HG02852 (cell line): Measurements from ENCODE around the gene FEZ2.

ENCODE experiments used
- ATAC-seq: cut with Tn5 transposase; IDR thresholded peaks from one replicate; pipeline ENCODE4 v1.9.1; 2021; ENCODE audit warnings: mild to moderate bottlenecking, moderate library complexity; ENCODE audit not compliant: unreplicated experiment

FEZ2 gene

DNA sequence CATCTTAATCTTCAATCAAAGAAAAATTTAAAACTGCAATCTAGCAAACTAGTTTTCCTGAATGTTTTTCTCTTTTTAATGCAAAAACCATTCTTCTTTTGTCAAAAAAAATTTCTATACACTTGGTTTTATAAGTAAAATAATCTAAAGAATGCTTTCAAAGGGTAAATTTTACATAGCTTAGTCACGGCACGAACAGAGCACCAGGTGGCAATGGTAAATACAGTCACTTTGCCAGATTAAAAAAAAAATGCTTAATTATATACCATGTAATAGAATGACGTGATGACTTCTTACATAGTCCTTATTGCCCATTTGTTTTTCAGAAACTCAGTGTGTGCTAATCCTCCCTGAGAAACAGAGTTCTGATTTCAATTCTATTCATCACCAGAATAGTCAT lies 10.4 kb downstream of the FEZ2 start:
- no peak for ATAC-seq

DNA sequence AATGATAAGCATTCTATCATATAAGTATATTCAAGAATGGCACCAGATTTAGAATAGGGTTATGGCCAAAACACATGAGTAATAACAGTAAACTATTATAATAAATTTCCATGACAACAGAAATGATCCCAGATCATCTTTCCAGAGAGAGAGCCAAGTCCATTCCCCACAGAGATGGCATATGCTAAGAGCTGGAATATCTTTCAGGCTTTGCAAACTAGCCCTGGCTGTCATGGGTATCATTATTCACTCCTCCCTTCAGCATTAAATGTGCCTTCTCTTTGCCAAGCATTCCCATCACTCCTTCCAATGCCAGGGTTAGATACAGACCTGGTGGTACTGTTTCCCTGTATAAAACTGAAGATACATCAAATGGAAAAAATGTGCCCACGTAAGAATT lies 10.9 kb downstream of the FEZ2 start:
- ATAC-seq = no peak

- ATAC-seq = no peak
Measured at GRCh38 chr2:36586672-36587071, 11.3 kb downstream of the FEZ2 start.

GRCh38 chr2:36584148-36584794 lies 13.7 kb downstream of the FEZ2 start:
- no peak for ATAC-seq

DNA sequence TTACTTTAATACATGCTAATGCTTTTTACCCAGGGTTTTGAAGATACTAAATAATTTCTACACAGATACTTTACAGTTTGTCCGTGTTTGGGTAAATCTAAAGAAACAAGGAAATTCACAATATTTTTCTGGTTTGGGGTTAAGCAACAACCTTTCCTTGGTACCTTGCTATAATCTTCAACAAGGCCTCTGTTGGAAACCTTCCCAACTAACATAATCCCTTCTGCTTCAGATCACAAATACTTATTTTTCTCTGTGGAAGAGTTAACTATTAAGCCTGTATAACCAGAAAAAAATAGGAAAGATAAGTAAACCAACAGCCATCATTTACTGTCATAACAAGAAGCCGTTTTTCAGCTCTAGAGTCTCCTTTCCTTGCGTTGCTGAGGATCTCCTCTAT lies 15.0 kb downstream of the FEZ2 start:
- no peak for ATAC-seq

DNA sequence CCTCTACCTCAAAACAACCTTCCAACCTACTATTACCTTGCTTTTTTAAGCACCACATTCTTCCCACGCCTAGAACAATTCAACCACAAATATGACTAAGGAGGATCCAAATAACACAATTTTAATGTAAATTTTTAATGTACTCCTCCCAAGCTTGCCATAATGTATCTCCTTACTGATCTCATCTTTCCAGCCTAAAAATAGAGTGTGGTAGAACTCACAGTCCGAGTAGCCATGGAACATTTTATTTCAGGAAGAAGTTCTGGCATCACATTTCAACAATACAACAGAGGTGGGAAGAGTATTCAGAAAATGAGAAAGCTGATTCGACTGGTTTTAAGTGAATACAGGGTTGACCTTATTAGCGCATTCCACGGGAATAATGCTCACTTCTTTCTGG lies 15.4 kb downstream of the FEZ2 start:
- no peak for ATAC-seq

DNA sequence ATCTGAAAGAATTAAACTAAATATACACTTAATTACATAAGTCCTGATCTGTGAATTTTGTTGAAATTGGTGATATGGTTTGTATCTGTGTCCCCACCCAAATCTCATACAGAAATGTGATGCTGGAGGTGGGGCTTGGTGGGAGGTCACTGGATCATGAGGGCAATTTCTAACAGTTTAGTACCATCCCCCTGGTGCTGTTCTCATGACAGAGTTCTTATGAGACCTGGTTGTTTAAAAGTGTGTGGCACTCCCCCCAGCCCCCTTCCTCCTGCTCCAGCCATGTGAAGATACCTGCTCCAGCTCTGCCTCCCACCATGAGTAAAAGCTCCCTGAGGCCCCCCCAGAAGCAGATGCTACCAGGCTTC lies 18.7 kb downstream of the FEZ2 start:
- no peak for ATAC-seq

DNA sequence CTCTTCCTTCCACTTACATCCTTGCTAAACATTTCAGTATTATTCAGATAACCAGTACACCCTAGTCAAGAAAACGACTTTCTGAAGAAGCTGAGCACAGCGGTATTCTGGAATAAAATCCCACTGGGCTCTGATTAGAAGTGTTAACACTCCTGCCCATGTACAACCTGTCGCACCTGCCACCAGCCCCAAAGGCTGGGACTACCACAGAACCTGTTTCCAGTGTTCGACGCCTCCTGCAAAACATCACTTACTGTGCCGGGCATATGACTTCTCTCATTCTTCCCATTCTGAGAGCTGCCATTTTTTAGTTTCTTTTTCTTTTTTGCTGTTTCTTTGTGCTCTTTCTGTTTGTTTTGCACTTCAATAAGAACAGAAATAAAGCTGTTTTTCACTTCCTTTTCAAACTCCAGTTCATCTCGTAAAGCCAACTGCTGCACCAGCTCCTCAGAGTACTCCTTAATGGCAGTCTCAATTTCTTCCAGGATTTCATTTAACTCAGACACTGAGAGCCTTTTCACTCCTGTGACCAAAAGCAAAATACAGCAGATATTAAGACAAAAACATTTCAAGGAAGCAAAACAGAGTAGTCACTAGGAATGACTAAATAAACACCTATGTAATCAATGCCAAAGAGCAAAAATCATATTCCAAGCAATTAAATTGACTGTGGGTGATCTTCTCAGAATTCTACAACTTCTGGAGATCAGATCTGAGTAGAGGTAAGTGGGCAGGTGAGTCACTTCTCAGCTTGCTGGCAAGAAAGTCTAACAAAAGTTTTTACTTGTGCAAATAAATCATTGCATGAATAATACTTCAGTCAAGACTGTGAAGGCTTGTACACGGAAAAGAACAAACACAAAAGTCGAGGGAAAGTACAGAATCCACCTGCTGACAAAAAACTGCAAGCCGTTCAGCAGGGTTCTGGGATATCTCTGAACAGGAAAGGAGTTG lies 19.3 kb downstream of the FEZ2 start:
- ATAC-seq = peak; percentile 39

DNA sequence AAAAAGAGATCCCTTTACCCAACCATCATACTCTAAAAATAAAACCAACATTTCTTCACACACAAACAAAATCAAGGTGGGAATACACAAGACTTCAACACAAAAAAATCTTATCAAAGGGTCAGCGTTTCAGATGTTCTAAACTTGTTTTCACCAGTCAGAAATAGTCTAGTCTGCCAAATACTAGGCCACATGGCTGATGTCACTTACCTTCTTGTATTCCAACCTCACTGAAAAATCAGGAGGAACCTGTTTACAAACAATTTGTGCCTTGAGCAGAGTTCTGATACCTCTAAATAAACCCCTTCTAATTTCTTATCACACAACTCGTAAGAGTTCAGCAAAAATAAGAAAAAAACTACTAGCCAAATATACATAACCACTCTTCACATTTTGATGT lies 20.1 kb downstream of the FEZ2 start:
- ATAC-seq = no peak

DNA sequence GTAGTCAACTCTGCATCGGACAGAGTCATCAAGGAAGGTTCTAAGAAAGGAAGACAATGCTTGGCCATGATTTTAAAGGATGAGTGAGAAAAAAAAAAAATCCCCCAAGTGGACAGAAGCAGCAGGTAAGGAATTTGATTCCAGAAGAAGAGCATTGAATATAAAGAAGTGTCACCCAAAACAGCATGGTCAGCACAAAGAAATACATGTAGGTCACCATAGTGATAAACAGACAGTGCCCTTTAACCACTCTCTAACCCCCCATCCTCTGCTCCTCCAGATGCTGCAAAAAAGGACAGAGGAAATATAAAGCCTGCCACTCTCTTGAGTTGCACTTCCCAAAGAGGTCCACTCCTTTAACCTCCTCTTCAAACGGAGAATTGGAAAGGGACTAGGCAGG lies 23.4 kb downstream of the FEZ2 start:
- no peak for ATAC-seq

- no peak for ATAC-seq
Measured at GRCh38 chr2:36573165-36573564, 24.8 kb downstream of the FEZ2 start.

DNA sequence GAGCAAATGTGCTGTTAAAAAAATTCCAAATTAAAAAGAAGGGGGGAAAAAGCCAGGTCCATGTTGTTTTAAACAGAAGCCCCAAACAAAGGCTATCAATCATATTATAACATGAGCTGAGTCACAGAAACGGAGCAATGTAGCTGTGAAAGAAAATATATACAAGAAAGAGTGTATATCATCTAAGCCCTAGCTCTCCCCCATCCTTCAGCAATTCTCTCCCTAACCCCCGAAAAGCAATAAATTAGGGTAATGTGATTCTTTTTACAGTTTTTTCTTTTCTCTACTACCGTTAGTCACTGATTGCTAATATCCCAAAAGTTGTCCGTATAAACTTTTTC lies 25.3 kb downstream of the FEZ2 start:
- no peak for ATAC-seq

DNA sequence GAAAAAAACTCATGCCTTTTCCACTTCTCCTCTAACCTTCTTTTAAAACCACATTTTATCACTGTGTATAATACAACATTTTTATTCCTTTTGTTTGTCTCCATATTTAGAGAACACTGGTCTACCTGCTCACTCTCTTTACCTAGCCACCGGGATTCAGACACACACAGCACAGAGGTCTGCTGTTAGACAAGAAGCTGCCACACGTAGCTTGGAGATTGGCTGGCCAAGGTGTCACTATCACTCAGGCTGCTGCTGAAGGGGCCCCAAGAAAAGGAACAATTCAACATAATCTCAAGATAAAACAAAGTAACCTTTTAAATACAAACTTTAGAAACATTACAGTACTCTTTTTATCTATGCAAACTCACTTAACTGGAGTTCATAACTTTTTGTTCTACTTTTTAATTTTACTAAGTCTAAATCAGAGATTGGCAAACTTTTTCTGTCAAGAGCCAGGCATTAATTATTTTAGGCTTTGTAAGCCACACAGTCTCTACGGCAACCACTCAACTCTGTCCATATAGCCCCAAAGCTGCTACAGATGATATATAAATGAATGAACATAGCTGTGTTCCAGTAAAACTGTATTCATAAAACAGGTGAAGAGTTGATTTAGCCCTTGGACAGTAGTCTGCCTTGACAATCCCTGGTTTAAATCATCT lies 25.8 kb downstream of the FEZ2 start:
- ATAC-seq = no peak

DNA sequence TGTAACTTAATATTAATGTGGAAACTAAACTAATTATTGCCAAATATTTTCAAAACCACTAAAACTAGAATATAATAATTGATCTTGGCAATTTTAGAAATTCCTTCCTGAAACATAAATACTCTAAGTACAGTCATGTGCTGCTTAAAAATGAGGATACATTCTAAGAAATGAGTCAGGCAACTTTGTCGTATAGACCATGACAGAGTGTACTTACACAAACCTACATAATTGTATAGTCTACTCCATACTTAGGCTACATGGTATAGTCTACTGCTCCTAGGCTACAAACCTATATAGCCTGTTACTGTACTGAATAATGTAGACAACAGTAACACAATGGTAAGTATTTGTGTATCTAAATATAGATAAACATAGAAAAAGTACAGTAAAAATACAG lies 27.6 kb downstream of the FEZ2 start:
- no peak for ATAC-seq

DNA sequence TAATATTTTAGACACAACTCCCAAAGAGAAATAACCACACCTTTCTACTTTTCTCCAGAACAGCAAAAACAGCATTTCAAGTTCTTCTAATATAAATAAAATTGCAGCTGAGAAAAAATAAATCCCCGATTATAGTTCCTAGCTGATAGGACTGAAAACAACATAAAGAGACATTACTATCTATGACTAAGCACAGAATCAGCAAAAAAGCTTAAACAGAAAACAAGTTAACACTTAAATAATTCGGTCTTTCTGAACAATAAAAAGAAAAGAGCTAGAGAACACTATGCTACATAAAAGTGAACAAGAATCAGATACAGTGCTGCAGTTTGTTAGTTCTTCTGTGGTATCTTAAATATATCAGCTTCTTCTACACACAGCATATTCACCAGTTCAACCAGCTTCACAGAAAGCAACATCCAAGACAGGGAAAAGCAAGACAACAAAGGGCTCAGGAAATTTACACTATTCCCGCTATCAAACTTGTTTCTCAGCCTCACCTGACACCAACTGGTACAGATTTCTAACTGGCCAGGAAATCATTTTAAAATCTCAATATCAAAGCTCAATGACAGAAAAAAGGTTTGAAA lies 28.6 kb downstream of the FEZ2 start:
- no peak for ATAC-seq

DNA sequence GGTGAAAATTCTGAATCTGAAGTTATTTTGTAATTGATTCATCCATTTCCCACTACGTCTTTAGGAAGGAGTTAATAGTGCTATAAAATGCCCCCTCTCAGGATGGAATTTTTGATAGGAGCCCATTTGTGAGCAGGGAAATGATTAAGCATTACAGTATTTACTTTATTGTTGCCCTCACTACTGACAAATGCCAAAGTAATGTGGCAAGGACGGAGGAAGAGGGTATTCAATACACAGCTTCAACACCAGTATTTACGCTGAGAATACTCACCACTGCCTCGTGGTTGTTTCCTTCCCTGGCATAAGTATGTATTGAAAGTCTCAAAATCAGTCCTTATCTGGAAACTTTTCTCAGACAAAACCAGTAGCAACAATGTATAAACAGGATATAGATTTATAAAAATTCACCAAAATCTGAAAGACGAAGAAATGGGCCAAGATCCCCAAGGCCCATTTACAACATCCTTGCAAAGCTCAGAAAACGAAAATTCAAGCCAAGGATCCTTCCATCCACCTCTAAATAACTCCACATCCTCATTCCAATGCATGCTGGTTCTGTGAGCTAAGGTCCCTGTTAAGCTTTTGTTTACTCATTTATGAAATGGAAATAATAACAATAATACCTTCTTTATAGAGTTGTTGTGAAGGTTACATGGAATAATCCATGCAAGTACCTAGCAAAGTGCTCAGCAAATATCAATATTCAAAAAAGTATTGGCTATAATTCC lies 29.3 kb downstream of the FEZ2 start:
- no peak for ATAC-seq

- ATAC-seq = no peak
Measured at GRCh38 chr2:36567711-36568408, 30.1 kb downstream of the FEZ2 start.

DNA sequence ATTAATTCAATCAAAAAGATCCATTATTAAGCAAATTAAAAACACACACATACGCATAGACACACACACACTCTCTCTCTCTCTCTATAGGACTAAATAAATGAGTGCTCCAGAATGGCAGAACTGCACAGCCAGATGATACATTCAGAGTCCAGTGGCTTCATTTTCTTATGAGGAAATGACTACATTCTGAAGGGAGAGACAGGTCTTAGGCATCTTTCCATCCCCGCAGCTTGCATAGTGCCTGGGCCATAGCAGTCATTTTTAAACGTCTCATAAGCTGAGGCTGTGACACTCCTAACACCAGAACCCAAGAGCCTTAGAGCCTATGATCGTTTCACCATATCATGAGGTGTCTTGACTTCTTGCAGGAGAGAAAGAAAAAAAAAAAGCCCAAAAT lies 31.1 kb downstream of the FEZ2 start:
- ATAC-seq = no peak

DNA sequence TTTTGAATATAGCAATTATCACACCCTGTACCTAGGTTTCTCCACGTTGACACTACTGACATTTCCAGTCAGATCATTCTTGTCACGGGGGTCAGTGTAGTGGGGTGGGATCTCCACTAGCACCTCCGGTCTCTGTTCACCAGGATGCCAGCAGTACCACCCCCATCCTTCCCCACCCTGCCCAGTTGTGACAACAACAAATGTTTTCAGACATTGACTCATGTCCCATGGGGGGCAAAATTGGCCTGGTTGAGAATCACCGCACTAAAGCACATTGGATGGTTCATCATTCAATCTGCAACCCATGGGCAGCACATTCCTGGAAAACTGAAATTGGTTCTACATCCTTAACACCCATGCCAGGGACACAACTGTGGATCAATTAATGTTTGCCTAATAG lies 32.3 kb downstream of the FEZ2 start:
- no peak for ATAC-seq

GRCh38 chr2:36564377-36564930 lies 33.5 kb downstream of the FEZ2 start:
- no peak for ATAC-seq
